ENCODE data around the gene RBMY1B.
"Not testable (repeated sequence)": the region's sequence is repeated elsewhere in the genome, so short reads cannot be mapped to it uniquely, and the experiment has no call there.

RBMY1B gene

DNA sequence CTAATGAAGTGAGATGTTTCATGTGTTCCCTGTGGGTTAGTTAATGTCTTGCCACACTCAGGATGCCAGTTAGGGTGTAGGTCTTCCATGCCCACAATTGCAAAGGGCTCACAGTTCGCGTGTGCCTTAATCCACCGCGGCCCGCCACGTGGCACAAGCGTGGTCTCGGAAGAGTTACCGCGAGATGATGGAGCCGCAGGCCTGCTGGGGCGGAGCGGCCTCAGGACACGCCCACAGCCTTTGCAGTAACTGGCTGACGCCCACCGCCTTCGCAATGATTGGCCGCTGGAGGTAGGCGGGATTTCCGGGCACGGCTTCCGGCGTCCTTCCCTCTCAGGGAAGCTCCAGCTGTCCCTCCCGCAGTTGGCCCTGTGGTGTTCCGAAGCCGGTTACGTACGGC lies at the start of gene RBMY1B:
Gene RBMY1B (plus strand): TSS at position 301 of the 400 bp plus-strand sequence. CDS start 2,013 bp downstream, outside the sequence.
- not testable (repeated sequence) for H3K27me3 ChIP-seq (ENCODE audit: insufficient read depth, low read length); H2AFZ ChIP-seq (ENCODE audit: low read length, unreplicated experiment); H3K79me2 ChIP-seq (ENCODE audit: control insufficient read depth, insufficient read depth, low read length, unreplicated experiment); H3K27ac ChIP-seq (ENCODE audit: low read depth, low read length); H3K36me3 ChIP-seq (ENCODE audit: insufficient read depth, low read length); H3K4me1 ChIP-seq (ENCODE audit: control insufficient read depth, insufficient read depth, low read length, unreplicated experiment); H3K4me3 ChIP-seq (ENCODE audit: low read depth, low read length)

GRCh38 chrY:21462915-21463314 lies 48.2 kb upstream of the RBMY1B start:
- not testable (repeated sequence) for H3K27ac ChIP-seq (ENCODE audit: low read depth, low read length); H3K4me3 ChIP-seq (ENCODE audit: low read depth, low read length); H3K4me1 ChIP-seq (ENCODE audit: control insufficient read depth, insufficient read depth, low read length, unreplicated experiment); H3K36me3 ChIP-seq (ENCODE audit: insufficient read depth, low read length); H2AFZ ChIP-seq (ENCODE audit: low read length, unreplicated experiment); H3K27me3 ChIP-seq (ENCODE audit: insufficient read depth, low read length); H3K79me2 ChIP-seq (ENCODE audit: control insufficient read depth, insufficient read depth, low read length, unreplicated experiment)

- Histone ChIP-seq H2AFZ (ENCODE audit: low read length, unreplicated experiment) (no peak overlapping the region), H3K27me3 (ENCODE audit: insufficient read depth, low read length) (no peaks in the 10 kb centered on the region), H3K27ac (ENCODE audit: low read depth, low read length) (no peak overlapping the region)
Observed at GRCh38 chrY:21482967-21483366, 28.2 kb upstream of the RBMY1B start.

DNA sequence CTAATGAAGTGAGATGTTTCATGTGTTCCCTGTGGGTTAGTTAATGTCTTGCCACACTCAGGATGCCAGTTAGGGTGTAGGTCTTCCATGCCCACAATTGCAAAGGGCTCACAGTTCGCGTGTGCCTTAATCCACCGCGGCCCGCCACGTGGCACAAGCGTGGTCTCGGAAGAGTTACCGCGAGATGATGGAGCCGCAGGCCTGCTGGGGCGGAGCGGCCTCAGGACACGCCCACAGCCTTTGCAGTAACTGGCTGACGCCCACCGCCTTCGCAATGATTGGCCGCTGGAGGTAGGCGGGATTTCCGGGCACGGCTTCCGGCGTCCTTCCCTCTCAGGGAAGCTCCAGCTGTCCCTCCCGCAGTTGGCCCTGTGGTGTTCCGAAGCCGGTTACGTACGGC lies 23.4 kb downstream of the RBMY1B start, which contains the start of gene RBMY1A1:
Gene RBMY1A1 (plus strand): TSS at position 301 of the 400 bp plus-strand sequence. CDS start 2,013 bp downstream, outside the sequence.
- not testable (repeated sequence) for H3K4me3 ChIP-seq (ENCODE audit: low read depth, low read length); H3K27me3 ChIP-seq (ENCODE audit: insufficient read depth, low read length); H3K27ac ChIP-seq (ENCODE audit: low read depth, low read length); H3K79me2 ChIP-seq (ENCODE audit: control insufficient read depth, insufficient read depth, low read length, unreplicated experiment); H2AFZ ChIP-seq (ENCODE audit: low read length, unreplicated experiment); H3K36me3 ChIP-seq (ENCODE audit: insufficient read depth, low read length); H3K4me1 ChIP-seq (ENCODE audit: control insufficient read depth, insufficient read depth, low read length, unreplicated experiment)

More at GRCh38 chrY:21482967-21483366, 28.2 kb upstream of the RBMY1B start:
- Histone ChIP-seq H3K4me3 (ENCODE audit: low read depth, low read length) (no peak overlapping the region), H3K4me1 (ENCODE audit: control insufficient read depth, insufficient read depth, low read length, unreplicated experiment) (no peaks in the 10 kb centered on the region), H3K79me2 (ENCODE audit: control insufficient read depth, insufficient read depth, low read length, unreplicated experiment) (no peaks in the 10 kb centered on the region), H3K36me3 (ENCODE audit: insufficient read depth, low read length) (no peaks in the 10 kb centered on the region)

DNA sequence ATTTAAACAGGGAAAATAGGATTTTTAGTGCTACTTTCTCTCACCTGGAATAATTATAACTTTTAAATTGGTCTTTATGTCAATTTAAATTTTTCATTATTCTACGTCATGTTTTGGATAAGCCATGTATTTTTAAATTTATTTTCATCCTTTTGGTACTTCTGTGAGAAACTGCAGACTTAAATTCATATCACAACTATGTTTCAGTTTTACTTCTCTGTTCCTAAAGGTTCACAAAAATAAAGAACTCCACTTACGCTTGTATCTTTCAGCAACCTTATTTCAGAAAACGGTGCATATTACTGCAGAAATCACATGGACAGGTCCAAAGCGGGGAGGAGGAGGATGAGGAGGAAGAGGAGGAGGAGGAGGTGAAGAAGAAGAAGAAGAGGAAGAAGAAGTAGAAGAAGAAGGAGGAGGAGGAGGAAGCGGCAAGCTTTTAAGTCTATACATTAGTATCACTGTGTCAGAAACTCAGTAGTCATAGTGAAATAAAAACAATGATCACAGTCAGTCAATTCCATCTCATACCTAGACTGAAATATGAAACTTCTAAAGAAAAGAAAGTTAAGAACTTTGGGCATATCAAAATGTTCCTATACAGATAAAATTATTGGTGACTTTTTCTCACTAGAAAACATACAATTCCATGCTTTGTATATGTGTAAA lies 48.3 kb downstream of the RBMY1B start:
- H3K4me1 ChIP-seq (ENCODE audit: control insufficient read depth, insufficient read depth, low read length, unreplicated experiment); H3K27ac ChIP-seq (ENCODE audit: low read depth, low read length); H3K27me3 ChIP-seq (ENCODE audit: insufficient read depth, low read length); H3K79me2 ChIP-seq (ENCODE audit: control insufficient read depth, insufficient read depth, low read length, unreplicated experiment); H3K36me3 ChIP-seq (ENCODE audit: insufficient read depth, low read length); H3K4me3 ChIP-seq (ENCODE audit: low read depth, low read length); H2AFZ ChIP-seq (ENCODE audit: low read length, unreplicated experiment): not testable (repeated sequence)

Measured in ACC112 (cell line).